Mesothelial cell of epicardium (in vitro differentiated cells): ENCODE data around the gene MYOZ3. TPM values are rescaled to one million over a fixed set of nuclear protein-coding genes. Genes with fewer than 3 reads are reported as not detected.

Experiments used
- DNase-seq, 2 experiments: peaks; one replicate each; pipeline ENCODE4 v3.0.0; 2021; ENCODE audit warnings: low spot score in 2 of 2; ENCODE audit not compliant: unreplicated experiment in 2 of 2
- H3K27ac Mint-ChIP-seq: 2 replicates; pipeline ENCODE4 v1.8.0; 2021; ENCODE audit warnings: mixed read lengths
- H3K27me3 Mint-ChIP-seq: 2 replicates; pipeline ENCODE4 v1.8.0; 2021; ENCODE audit warnings: low read depth, mixed read lengths
- H3K36me3 Mint-ChIP-seq: 2 replicates; pipeline ENCODE4 v1.8.0; 2021; ENCODE audit warnings: mixed read lengths
- H3K4me1 Mint-ChIP-seq: 2 replicates; pipeline ENCODE4 v1.8.0; 2021; ENCODE audit warnings: mixed read lengths
- H3K4me3 Mint-ChIP-seq: 2 replicates; pipeline ENCODE4 v1.8.0; 2021; ENCODE audit warnings: mild to moderate bottlenecking, moderate library complexity, mixed read lengths
- H3K9me3 Mint-ChIP-seq: 2 replicates; pipeline ENCODE4 v1.8.0; 2021; ENCODE audit warnings: mixed read lengths
- CTCF ChIP-seq: fragments of 200-600 bp; sonication (generic); IDR thresholded peaks from one replicate; pipeline ENCODE4 v1.5.0; 2021; ENCODE audit warnings: antibody characterized with exemption; ENCODE audit not compliant: unreplicated experiment
- total RNA-seq: library from RNA; stranded (reverse); gene quantifications from 3 replicates; pipeline ENCODE4 v1.2.1, GENCODE V29; 2021

MYOZ3 gene
- total RNA-seq, 1 donor from 2014 or later: 8.5 TPM

DNA sequence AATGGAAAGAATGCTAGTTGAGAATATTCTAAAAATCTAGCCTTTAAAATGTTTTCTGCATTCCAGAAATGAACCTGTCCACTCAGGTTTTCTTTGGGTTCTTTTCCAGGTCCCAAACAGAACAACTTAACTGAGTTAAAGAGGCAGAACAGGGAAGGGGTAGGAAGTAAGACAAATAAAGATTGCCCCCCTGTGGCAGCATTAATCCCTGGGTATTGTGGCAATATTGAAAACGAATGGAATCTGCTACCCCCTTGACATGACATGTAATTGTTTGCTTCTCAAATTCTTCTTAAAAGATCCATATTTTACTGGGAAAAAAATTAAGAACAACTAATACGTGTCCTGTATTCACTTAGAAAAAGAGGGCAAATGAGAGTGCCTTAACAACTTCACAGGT, 49.1 kb downstream of the MYOZ3 start:
- no peaks in the 10 kb centered on the region for H3K27me3 Mint-ChIP-seq
- H3K4me3 Mint-ChIP-seq: no peak overlapping the region
- no peak overlapping the region for H3K27ac Mint-ChIP-seq
- TF ChIP-seq CTCF: no peak
- peaks cover 19% of the 10 kb centered on the region for H3K36me3 Mint-ChIP-seq
- DNase-seq: no peak
- no peaks in the 10 kb centered on the region for H3K4me1 Mint-ChIP-seq
- no peaks in the 10 kb centered on the region for H3K9me3 Mint-ChIP-seq

GRCh38 chr5:150723845-150724244, 62.8 kb downstream of the MYOZ3 start:
- Mint-ChIP-seq H3K4me3 (no peak overlapping the region), H3K36me3 (peaks cover 44% of the 10 kb centered on the region), H3K27ac (no peak overlapping the region), H3K9me3 (no peaks in the 10 kb centered on the region), H3K4me1 (no peaks in the 10 kb centered on the region), H3K27me3 (no peaks in the 10 kb centered on the region)
- TF ChIP-seq CTCF: no peak
- no peak for DNase-seq

Other genes starting within 250 kb of the MYOZ3 start
- 16.1 to 17.1 TPM (median 16.9 TPM) in 3 replicates for gene CD74, start 248.3 kb upstream of the MYOZ3 start, total RNA-seq
- 2,586 to 2,705 TPM (median 2,627 TPM) in 3 replicates for gene RPS14, start 211.5 kb upstream of the MYOZ3 start, total RNA-seq
- gene NDST1, start 153.1 kb upstream of the MYOZ3 start, total RNA-seq: 129 to 132 TPM (median 132 TPM) in 3 replicates
- 84.4 to 86.6 TPM (median 85.3 TPM) in 3 replicates for gene SYNPO, start 20.6 kb upstream of the MYOZ3 start, total RNA-seq
- 64.3 to 66.8 TPM (median 66.7 TPM) in 3 replicates for gene RBM22, start 39.8 kb downstream of the MYOZ3 start, total RNA-seq
- gene DCTN4, start 97.8 kb downstream of the MYOZ3 start, total RNA-seq: 75.7 to 82.4 TPM (median 76.1 TPM) in 3 replicates
- 42.7 to 46.3 TPM (median 45.4 TPM) in 3 replicates for gene SMIM3, start 117.5 kb downstream of the MYOZ3 start, total RNA-seq
- gene IRGM, start 185.3 kb downstream of the MYOZ3 start, total RNA-seq: 0.24 to 0.79 TPM (median 0.45 TPM) in 3 replicates
- gene ZNF300, start 243.7 kb downstream of the MYOZ3 start, total RNA-seq: 14.0 to 15.6 TPM (median 14.6 TPM) in 3 replicates